Liver (tissue), 9 donors: ENCODE measurements around the gene RFX7. TPM values are rescaled to one million over a fixed set of nuclear protein-coding genes. Genes with fewer than 3 reads are reported as not detected.

Source experiments
- DNase-seq: peaks from one replicate; pipeline ENCODE4 v3.0.0-alpha.2; 2017; ENCODE audit warnings: low spot score
- H3K27ac ChIP-seq, 2 donors: one replicate each; pipeline ENCODE4 v1.7.0; 2013; ENCODE audit warnings: inconsistent platforms in 2 of 2, low read length in 2 of 2, control low read depth in 1 of 2, low read depth in 1 of 2, mild to moderate bottlenecking in 1 of 2
- H3K27me3 ChIP-seq, 4 donors: one replicate each; pipeline versions ENCODE4 v1.6.1 to v1.7.0; 2013; ENCODE audit warnings: low read length in 3 of 4, inconsistent platforms in 1 of 4, mild to moderate bottlenecking in 1 of 4, moderate library complexity in 1 of 4; ENCODE audit not compliant: control insufficient read depth in 4 of 4, insufficient read depth in 4 of 4
- H3K36me3 ChIP-seq, 4 donors: one replicate each; pipeline versions ENCODE4 v1.6.1 to v1.7.0; 2013; ENCODE audit warnings: low read length in 3 of 4, mild to moderate bottlenecking in 3 of 4, low read depth in 1 of 4, moderate library complexity in 1 of 4; ENCODE audit not compliant: control insufficient read depth in 4 of 4, insufficient read depth in 3 of 4
- H3K4me1 ChIP-seq, 4 donors: one replicate each; pipeline versions ENCODE4 v1.6.1 to v1.7.0; 2013; ENCODE audit warnings: low read length in 3 of 4, mild to moderate bottlenecking in 3 of 4, moderate library complexity in 1 of 4; ENCODE audit not compliant: control insufficient read depth in 4 of 4, insufficient read depth in 4 of 4
- H3K4me3 ChIP-seq, 3 donors: one replicate each; pipeline versions ENCODE4 v1.6.1 to v1.7.0; 2013; ENCODE audit warnings: low read length in 3 of 3, control low read depth in 1 of 3, low read depth in 1 of 3, mild to moderate bottlenecking in 1 of 3
- H3K9ac ChIP-seq, 2 donors: one replicate each; pipeline ENCODE4 v1.7.0; 2013; ENCODE audit warnings: low read length in 2 of 2, mild to moderate bottlenecking in 2 of 2, moderate library complexity in 2 of 2, control low read depth in 1 of 2, low read depth in 1 of 2
- H3K9me3 ChIP-seq, 4 donors: one replicate each; pipeline versions ENCODE4 v1.6.1 to v1.7.0; 2013; ENCODE audit warnings: low read length in 3 of 4; ENCODE audit not compliant: control insufficient read depth in 4 of 4
- EGR1 ChIP-seq, 2 donors: IDR thresholded peaks; 2 replicates each; pipeline ENCODE4 v1.6.1; 2016 to 2018; ENCODE audit warnings: antibody characterized with exemption in 2 of 2, low read depth in 2 of 2
- FOXA2 ChIP-seq: IDR thresholded peaks from 2 replicates; pipeline ENCODE4 v1.6.1; 2016; ENCODE audit warnings: antibody characterized with exemption
- GABPA ChIP-seq, 2 donors: IDR thresholded peaks in 1 of 2; conservative IDR thresholded peaks in 1 of 2; 2 replicates each; pipeline ENCODE4 v1.6.1; 2016; ENCODE audit warnings: antibody characterized with exemption in 2 of 2, mild to moderate bottlenecking in 1 of 2, moderate library complexity in 1 of 2
- HNF4A ChIP-seq, 2 donors: conservative IDR thresholded peaks; 2 replicates each; pipeline ENCODE4 v1.6.1; 2016; ENCODE audit warnings: antibody characterized with exemption in 2 of 2, mild to moderate bottlenecking in 2 of 2
- HNF4G ChIP-seq: IDR thresholded peaks from 2 replicates; pipeline ENCODE4 v1.6.1; 2016; ENCODE audit warnings: antibody characterized with exemption
- NR2F2 ChIP-seq: IDR thresholded peaks from 2 replicates; pipeline ENCODE4 v1.6.1; 2016; ENCODE audit warnings: antibody characterized with exemption
- RAD21 ChIP-seq, 2 donors: IDR thresholded peaks; 2 replicates each; pipeline ENCODE4 v1.6.1; 2016; ENCODE audit warnings: antibody characterized with exemption in 2 of 2, mild to moderate bottlenecking in 2 of 2
- RXRA ChIP-seq, 2 donors: IDR thresholded peaks; 2 replicates each; pipeline ENCODE4 v1.6.1; 2017 to 2018; ENCODE audit warnings: antibody characterized with exemption in 2 of 2, mild to moderate bottlenecking in 1 of 2
- SP1 ChIP-seq: IDR thresholded peaks from 2 replicates; pipeline ENCODE4 v1.6.1; 2018; ENCODE audit warnings: antibody characterized with exemption, mild to moderate bottlenecking
- TAF1 ChIP-seq: conservative IDR thresholded peaks from 2 replicates; pipeline ENCODE4 v1.6.1; 2016; ENCODE audit warnings: antibody characterized with exemption, mild to moderate bottlenecking
- YY1 ChIP-seq: IDR thresholded peaks from 2 replicates; pipeline ENCODE4 v1.6.1; 2016; ENCODE audit warnings: antibody characterized with exemption, mild to moderate bottlenecking
- WGBS: extraction: QIAGEN DNeasy Blood & Tissue Kit; methylation state at CpG from one replicate; pipeline ENCODE4 v1.1.7; 2013; 5-methylcytosine and 5-hydroxymethylcytosine counted together
- polyA plus RNA-seq, 2 donors: library from polyadenylated mRNA; stranded (reverse) in 1 of 2; unstranded in 1 of 2; fragments of 200-250 nt in 1 of 2; fragments of >200 nt in 1 of 2; fragmentation: Nextera tagmentation in 1 of 2; extraction: Ambion mirVana in 1 of 2; gene quantifications; one replicate each; pipeline versions ENCODE4 v1.2.1 to v1.2.3, GENCODE V29; 2013 to 2015
- total RNA-seq, 2 donors: library from RNA; depleted of rRNA; stranded (reverse); fragments of >200 nt; gene quantifications; one replicate each; pipeline ENCODE4 v1.2.3, GENCODE V29; 2014
- TF ChIP-seq, protein P1 (sequence below): IDR thresholded peaks from 2 replicates; pipeline ENCODE4 v1.6.1; 2016; ENCODE audit warnings: antibody characterized with exemption
- TF ChIP-seq, protein P2 (sequence below): fragments of 150-350 bp; IDR thresholded peaks from 2 replicates; pipeline ENCODE4 v1.5.1; 2017; ENCODE audit warnings: improper control_type of control experiment, low read depth, low read length; ENCODE audit not compliant: missing input control
- TF ChIP-seq, protein P3 (sequence below): IDR thresholded peaks from 2 replicates; pipeline ENCODE4 v1.6.1; 2016; ENCODE audit warnings: antibody characterized with exemption
- TF ChIP-seq, protein P4 (sequence below): IDR thresholded peaks from 2 replicates; pipeline ENCODE4 v1.6.1; 2016; ENCODE audit warnings: antibody characterized with exemption
- TF ChIP-seq, protein P5 (sequence below): IDR thresholded peaks from 2 replicates; pipeline ENCODE4 v1.6.1; 2016; ENCODE audit warnings: antibody characterized with exemption, mild to moderate bottlenecking
- donor health status: healthy.
- donor health status: healthy.
- donor health status: healthy.
- donor health status: healthy.
- donor health status: healthy.

Gene RFX7
- total and polyA plus RNA-seq, 4 donors: 1.3 to 4.2 (median 1.9) TPM

DNA sequence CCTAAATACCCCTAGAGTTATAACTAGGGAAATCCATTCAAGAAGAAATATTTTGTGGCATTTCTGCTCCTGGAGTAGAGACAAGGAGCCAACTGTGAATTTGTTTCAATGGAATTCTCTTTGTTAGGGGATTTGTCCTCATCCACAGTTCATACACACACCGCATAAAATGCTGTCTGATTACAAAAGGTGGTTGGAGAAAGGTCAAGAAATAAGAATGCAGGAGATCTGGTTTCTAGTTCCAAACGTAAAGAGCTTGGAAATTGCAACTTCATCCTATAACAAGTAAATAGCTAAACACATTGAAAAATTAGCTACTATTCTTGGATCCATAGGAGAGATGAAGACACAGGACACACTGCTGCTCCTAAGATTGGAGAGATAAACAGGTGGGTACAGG is 184.0 kb downstream of the RFX7 start:
- DNase-seq: no peak
- TF ChIP-seq HNF4A (conservative IDR thresholded peaks at IDR 0.05) (no peak), YY1 (no peak), HNF4G (no peak), RAD21 (IDR thresholded peaks at IDR 0.05) (no peak), NR2F2 (no peak), FOXA2 (no peak), SP1 (no peak), GABPA (IDR thresholded peaks at IDR 0.05 in 1 of 2, conservative IDR thresholded peaks at IDR 0.05 in 1 of 2) (no peak), TAF1 (no peak), EGR1 (IDR thresholded peaks at IDR 0.05; ENCODE audit: low read depth in 2 of 2) (no peak), RXRA (IDR thresholded peaks at IDR 0.05) (no peak)
- TF ChIP-seq, protein P1, sequence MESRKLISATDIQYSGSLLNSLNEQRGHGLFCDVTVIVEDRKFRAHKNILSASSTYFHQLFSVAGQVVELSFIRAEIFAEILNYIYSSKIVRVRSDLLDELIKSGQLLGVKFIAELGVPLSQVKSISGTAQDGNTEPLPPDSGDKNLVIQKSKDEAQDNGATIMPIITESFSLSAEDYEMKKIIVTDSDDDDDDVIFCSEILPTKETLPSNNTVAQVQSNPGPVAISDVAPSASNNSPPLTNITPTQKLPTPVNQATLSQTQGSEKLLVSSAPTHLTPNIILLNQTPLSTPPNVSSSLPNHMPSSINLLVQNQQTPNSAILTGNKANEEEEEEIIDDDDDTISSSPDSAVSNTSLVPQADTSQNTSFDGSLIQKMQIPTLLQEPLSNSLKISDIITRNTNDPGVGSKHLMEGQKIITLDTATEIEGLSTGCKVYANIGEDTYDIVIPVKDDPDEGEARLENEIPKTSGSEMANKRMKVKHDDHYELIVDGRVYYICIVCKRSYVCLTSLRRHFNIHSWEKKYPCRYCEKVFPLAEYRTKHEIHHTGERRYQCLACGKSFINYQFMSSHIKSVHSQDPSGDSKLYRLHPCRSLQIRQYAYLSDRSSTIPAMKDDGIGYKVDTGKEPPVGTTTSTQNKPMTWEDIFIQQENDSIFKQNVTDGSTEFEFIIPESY: no peak
- TF ChIP-seq, protein P2, sequence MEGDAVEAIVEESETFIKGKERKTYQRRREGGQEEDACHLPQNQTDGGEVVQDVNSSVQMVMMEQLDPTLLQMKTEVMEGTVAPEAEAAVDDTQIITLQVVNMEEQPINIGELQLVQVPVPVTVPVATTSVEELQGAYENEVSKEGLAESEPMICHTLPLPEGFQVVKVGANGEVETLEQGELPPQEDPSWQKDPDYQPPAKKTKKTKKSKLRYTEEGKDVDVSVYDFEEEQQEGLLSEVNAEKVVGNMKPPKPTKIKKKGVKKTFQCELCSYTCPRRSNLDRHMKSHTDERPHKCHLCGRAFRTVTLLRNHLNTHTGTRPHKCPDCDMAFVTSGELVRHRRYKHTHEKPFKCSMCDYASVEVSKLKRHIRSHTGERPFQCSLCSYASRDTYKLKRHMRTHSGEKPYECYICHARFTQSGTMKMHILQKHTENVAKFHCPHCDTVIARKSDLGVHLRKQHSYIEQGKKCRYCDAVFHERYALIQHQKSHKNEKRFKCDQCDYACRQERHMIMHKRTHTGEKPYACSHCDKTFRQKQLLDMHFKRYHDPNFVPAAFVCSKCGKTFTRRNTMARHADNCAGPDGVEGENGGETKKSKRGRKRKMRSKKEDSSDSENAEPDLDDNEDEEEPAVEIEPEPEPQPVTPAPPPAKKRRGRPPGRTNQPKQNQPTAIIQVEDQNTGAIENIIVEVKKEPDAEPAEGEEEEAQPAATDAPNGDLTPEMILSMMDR: no peak
- TF ChIP-seq, protein P3, sequence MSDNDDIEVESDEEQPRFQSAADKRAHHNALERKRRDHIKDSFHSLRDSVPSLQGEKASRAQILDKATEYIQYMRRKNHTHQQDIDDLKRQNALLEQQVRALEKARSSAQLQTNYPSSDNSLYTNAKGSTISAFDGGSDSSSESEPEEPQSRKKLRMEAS: no peak
- TF ChIP-seq, protein P4, sequence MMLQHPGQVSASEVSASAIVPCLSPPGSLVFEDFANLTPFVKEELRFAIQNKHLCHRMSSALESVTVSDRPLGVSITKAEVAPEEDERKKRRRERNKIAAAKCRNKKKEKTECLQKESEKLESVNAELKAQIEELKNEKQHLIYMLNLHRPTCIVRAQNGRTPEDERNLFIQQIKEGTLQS: no peak
- TF ChIP-seq, protein P5, sequence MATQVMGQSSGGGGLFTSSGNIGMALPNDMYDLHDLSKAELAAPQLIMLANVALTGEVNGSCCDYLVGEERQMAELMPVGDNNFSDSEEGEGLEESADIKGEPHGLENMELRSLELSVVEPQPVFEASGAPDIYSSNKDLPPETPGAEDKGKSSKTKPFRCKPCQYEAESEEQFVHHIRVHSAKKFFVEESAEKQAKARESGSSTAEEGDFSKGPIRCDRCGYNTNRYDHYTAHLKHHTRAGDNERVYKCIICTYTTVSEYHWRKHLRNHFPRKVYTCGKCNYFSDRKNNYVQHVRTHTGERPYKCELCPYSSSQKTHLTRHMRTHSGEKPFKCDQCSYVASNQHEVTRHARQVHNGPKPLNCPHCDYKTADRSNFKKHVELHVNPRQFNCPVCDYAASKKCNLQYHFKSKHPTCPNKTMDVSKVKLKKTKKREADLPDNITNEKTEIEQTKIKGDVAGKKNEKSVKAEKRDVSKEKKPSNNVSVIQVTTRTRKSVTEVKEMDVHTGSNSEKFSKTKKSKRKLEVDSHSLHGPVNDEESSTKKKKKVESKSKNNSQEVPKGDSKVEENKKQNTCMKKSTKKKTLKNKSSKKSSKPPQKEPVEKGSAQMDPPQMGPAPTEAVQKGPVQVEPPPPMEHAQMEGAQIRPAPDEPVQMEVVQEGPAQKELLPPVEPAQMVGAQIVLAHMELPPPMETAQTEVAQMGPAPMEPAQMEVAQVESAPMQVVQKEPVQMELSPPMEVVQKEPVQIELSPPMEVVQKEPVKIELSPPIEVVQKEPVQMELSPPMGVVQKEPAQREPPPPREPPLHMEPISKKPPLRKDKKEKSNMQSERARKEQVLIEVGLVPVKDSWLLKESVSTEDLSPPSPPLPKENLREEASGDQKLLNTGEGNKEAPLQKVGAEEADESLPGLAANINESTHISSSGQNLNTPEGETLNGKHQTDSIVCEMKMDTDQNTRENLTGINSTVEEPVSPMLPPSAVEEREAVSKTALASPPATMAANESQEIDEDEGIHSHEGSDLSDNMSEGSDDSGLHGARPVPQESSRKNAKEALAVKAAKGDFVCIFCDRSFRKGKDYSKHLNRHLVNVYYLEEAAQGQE: no peak
- H3K27ac ChIP-seq: no peak overlapping the region
- no peak overlapping the region for H3K4me3 ChIP-seq
- H3K4me1 ChIP-seq: no peaks in the 10 kb centered on the region
- no peaks in the 10 kb centered on the region for H3K36me3 ChIP-seq
- no peaks in the 10 kb centered on the region for H3K9me3 ChIP-seq
- 86% methylated on average over 2 of the region's 2 CpGs for WGBS
- no peaks in the 10 kb centered on the region for H3K27me3 ChIP-seq
- H3K9ac ChIP-seq: no peak overlapping the region

DNA sequence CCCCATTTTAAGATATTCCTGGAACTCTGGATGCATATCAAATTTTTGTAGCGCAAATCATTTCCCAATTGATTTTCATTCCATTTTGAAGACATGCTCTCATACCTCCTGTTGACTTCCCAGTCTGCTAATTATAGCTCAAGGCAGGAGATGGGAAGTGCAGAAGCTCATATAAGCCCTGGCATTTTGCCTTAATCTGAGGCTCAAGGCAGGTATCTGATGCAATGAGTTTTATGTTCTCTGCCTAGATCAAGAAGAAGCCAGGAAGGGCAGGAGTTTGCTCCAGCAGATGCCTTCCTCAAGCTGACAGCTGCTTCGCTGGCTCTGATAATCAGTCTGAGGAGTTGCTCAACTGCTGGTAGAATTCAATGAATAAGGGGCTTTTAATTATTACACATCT is 184.7 kb downstream of the RFX7 start:
- H3K9me3 ChIP-seq: no peaks in the 10 kb centered on the region
- DNase-seq: no peak
- H3K4me1 ChIP-seq: no peaks in the 10 kb centered on the region
- H3K36me3 ChIP-seq: no peaks in the 10 kb centered on the region
- no peak overlapping the region for H3K27ac ChIP-seq
- 93% methylated on average over 2 of the region's 2 CpGs for WGBS
- no peak overlapping the region for H3K4me3 ChIP-seq
- H3K27me3 ChIP-seq: no peaks in the 10 kb centered on the region
- no peak for TF ChIP-seq GABPA (IDR thresholded peaks at IDR 0.05 in 1 of 2, conservative IDR thresholded peaks at IDR 0.05 in 1 of 2)
- TF ChIP-seq, protein P5: no peak
- no peak for TF ChIP-seq RAD21 (IDR thresholded peaks at IDR 0.05)
- no peak for TF ChIP-seq SP1
- no peak overlapping the region for H3K9ac ChIP-seq
